HCT116 (cell line): ENCODE results near the gene OTULIN. TPM values are rescaled to one million over a fixed set of nuclear protein-coding genes. Genes with fewer than 3 reads are reported as not detected.

Source experiments
- ATAC-seq: fragments of 200-7000 bp; cut with Tn5 transposase; 2 replicates; pipeline ENCODE4 v1.9.1; 2020; ENCODE audit warnings: mild to moderate bottlenecking, moderate library complexity
- BruUV-seq: library from RNA; stranded (reverse); fragments of 400-500 nt; replicated peaks from 2 replicates; lab custom pipeline; 2021; lab: Mats Ljungman, UMichigan
- CTCF ChIA-PET: fragments of 300-600 bp; sonication (Branson Sonifier 250); formaldehyde crosslinking; loops from one replicate; lab custom pipeline; 2021; ENCODE audit warnings: antibody characterized with exemption; lab: Charles Lee
- POLR2A ChIA-PET: fragments of 300-600, 350-600 bp; sonication (Branson Sonifier 250); formaldehyde crosslinking; loops from one replicate; lab custom pipeline; 2021; ENCODE audit warnings: antibody characterized with exemption; lab: Charles Lee
- RAD21 ChIA-PET, 2 experiments: fragments of 300-600 bp; sonication (Branson Sonifier 250); formaldehyde crosslinking; loops; one replicate each; lab custom pipeline; 2023; ENCODE audit warnings: low total read pairs in 2 of 2; ENCODE audit not compliant: uncharacterized antibody in 2 of 2, unreplicated experiment in 2 of 2, low non-redundant PET in 1 of 2; lab: Charles Lee
- DNase-seq: peaks from one replicate; pipeline ENCODE4 v3.0.0-alpha.2; 2010; ENCODE audit warnings: low read depth, low spot score
- H2AFZ ChIP-seq: fragments of 200-600 bp; shearing (Covaris generic), sonication (generic); 2 replicates; pipeline ENCODE4 v1.6.1; 2017; ENCODE audit warnings: low read depth, mixed run types, mixed read lengths, antibody characterized with exemption, low read length; ENCODE audit not compliant: poor library complexity, severe bottlenecking
- H3K27ac ChIP-seq: 2 replicates; pipeline ENCODE4 v1.5.1; 2012; ENCODE audit warnings: low read depth, low read length
- H3K27me3 ChIP-seq: fragments of 200-600 bp; sonication (generic); 2 replicates; pipeline ENCODE4 v1.6.1; 2016; ENCODE audit warnings: mixed run types, low read length, mixed read lengths; ENCODE audit not compliant: insufficient read depth
- H3K36me3 ChIP-seq, 2 experiments: fragments of 200-500 bp in 1 of 2; fragments of 200-600 bp in 1 of 2; sonication (Bioruptor generic) in 1 of 2; sonication (generic) in 1 of 2; 2 replicates each; pipeline versions ENCODE4 v1.5.1 to v1.6.1; 2014 to 2016; ENCODE audit warnings: low read length in 2 of 2, inconsistent platforms in 1 of 2, mixed read lengths in 1 of 2, mixed run types in 1 of 2; ENCODE audit not compliant: insufficient read depth in 2 of 2, control insufficient read depth in 1 of 2
- H3K4me1 ChIP-seq, 2 experiments: fragments of 200-600 bp in 1 of 2; sonication (generic) in 1 of 2; 2 replicates each; pipeline versions ENCODE4 v1.5.1 to v1.6.1; 2012 to 2017; ENCODE audit warnings: low read length in 2 of 2, inconsistent platforms in 1 of 2, mild to moderate bottlenecking in 1 of 2, mixed read lengths in 1 of 2, mixed run types in 1 of 2, moderate library complexity in 1 of 2; ENCODE audit not compliant: insufficient read depth in 2 of 2, control insufficient read depth in 1 of 2
- H3K4me2 ChIP-seq: fragments of 200-600 bp; sonication (generic); 2 replicates; pipeline ENCODE4 v1.6.1; 2017; ENCODE audit warnings: mixed run types, low read length, mixed read lengths
- H3K4me3 ChIP-seq, 2 experiments: fragments of 200-600 bp in 1 of 2; sonication (generic) in 1 of 2; replicated peaks in 1 of 2; 2 replicates each; pipeline ENCODE4 v1.5.1; 2011 to 2016; ENCODE audit warnings: low read length in 2 of 2, control low read depth in 1 of 2, low read depth in 1 of 2, mild to moderate bottlenecking in 1 of 2, mixed read lengths in 1 of 2, mixed run types in 1 of 2
- H3K79me2 ChIP-seq: fragments of 200-600 bp; sonication (generic); 2 replicates; pipeline ENCODE4 v1.6.1; 2017; ENCODE audit warnings: mild to moderate bottlenecking, mixed run types, low read length, moderate library complexity, mixed read lengths; ENCODE audit not compliant: insufficient read depth
- H3K9ac ChIP-seq: fragments of 200-600 bp; sonication (generic); 2 replicates; pipeline ENCODE4 v1.6.1; 2016; ENCODE audit warnings: low read length, mixed read lengths
- H3K9me2 ChIP-seq: fragments of 200-600 bp; sonication (generic), shearing (Covaris generic); 2 replicates; pipeline ENCODE4 v1.6.1; 2017; ENCODE audit warnings: mixed run types, mild to moderate bottlenecking, moderate library complexity; ENCODE audit not compliant: insufficient read depth
- H3K9me3 ChIP-seq, 2 experiments: fragments of 200-500 bp in 1 of 2; fragments of 200-600 bp in 1 of 2; sonication (Bioruptor generic) in 1 of 2; sonication (generic) in 1 of 2; 2 replicates each; pipeline ENCODE4 v1.6.1; 2014 to 2017; ENCODE audit warnings: low read length in 2 of 2, mixed read lengths in 2 of 2, inconsistent platforms in 1 of 2, low read depth in 1 of 2, mild to moderate bottlenecking in 1 of 2, mixed run types in 1 of 2, moderate library complexity in 1 of 2; ENCODE audit not compliant: control insufficient read depth in 1 of 2, insufficient read depth in 1 of 2
- H4K20me1 ChIP-seq: fragments of 200-600 bp; sonication (generic), shearing (Covaris generic); 2 replicates; pipeline ENCODE4 v1.6.1; 2017; ENCODE audit warnings: mixed run types, mild to moderate bottlenecking, moderate library complexity; ENCODE audit not compliant: insufficient read depth
- ATF3 ChIP-seq: IDR thresholded peaks from 2 replicates; pipeline ENCODE4 v1.6.1; 2012
- CBX3 ChIP-seq: IDR thresholded peaks from 2 replicates; pipeline ENCODE4 v1.6.1; 2012; ENCODE audit warnings: low read depth
- ELF1 ChIP-seq: IDR thresholded peaks from 2 replicates; pipeline ENCODE4 v1.6.1; 2012; ENCODE audit warnings: low read depth, borderline replicate concordance
- EZH2phosphoT487 ChIP-seq: fragments of 200-600 bp; IDR thresholded peaks from 2 replicates; pipeline ENCODE4 v1.6.1; 2018; ENCODE audit warnings: antibody characterized with exemption, borderline replicate concordance
- FOSL1 ChIP-seq: IDR thresholded peaks from 2 replicates; pipeline ENCODE4 v1.6.1; 2012; ENCODE audit warnings: low read depth
- POLR2AphosphoS5 ChIP-seq: IDR thresholded peaks from 2 replicates; pipeline ENCODE4 v1.6.1; 2011; ENCODE audit warnings: mild to moderate bottlenecking, low read depth, low read length, moderate library complexity
- SIN3A ChIP-seq: IDR thresholded peaks from 2 replicates; pipeline ENCODE4 v1.6.1; 2012; ENCODE audit warnings: low read depth
- SP1 ChIP-seq: IDR thresholded peaks from 2 replicates; pipeline ENCODE4 v1.6.1; 2012; ENCODE audit warnings: low read depth
- SRF ChIP-seq: IDR thresholded peaks from 2 replicates; pipeline ENCODE4 v1.6.1; 2012; ENCODE audit warnings: low read depth
- intact Hi-C: fragments of 100-400 bp; cut with micrococcal nuclease; formaldehyde crosslinking; loops from 2 replicates; pipeline ENCODE4 v1.10.0; 2022
- total RNA-seq: library from RNA; stranded (reverse); gene quantifications from one replicate; pipeline ENCODE4 v1.2.1, GENCODE V29; 2021; ENCODE audit not compliant: unreplicated experiment
- TF ChIP-seq, protein P1 (sequence below), 3 experiments: fragments of 200-600 bp in 1 of 3; sonication (generic) in 1 of 3; IDR thresholded peaks in 2 of 3; conservative IDR thresholded peaks in 1 of 3; 2 replicates each; pipeline ENCODE4 v1.5.1; 2012 to 2017; ENCODE audit warnings: low read depth in 2 of 3, low read length in 2 of 3, antibody characterized with exemption in 1 of 3, borderline replicate concordance in 1 of 3, control low read depth in 1 of 3, mild to moderate bottlenecking in 1 of 3, mixed read lengths in 1 of 3, mixed run types in 1 of 3, moderate library complexity in 1 of 3; ENCODE audit not compliant: insufficient read depth in 1 of 3

OTULIN gene
- total RNA-seq, 1 experiment from 2014 or later, result 25.7 TPM

GRCh38 chr5:14650052-14650451 is 14.5 kb upstream of the OTULIN start:
- TF ChIP-seq SIN3A (no peak), CBX3 (no peak), SRF (no peak), FOSL1 (no peak), POLR2AphosphoS5 (no peak), EZH2phosphoT487 (no peak), ELF1 (no peak)
- H3K4me3 ChIP-seq, result no peak overlapping the region
- peaks cover 7% of the 10 kb centered on the region; the same call in 1 of the 2 replicates for H3K27me3 ChIP-seq
- H3K4me1 ChIP-seq, result no peaks in the 10 kb centered on the region
- no peaks in the 10 kb centered on the region for H3K9me2 ChIP-seq
- no peaks in the 10 kb centered on the region for H3K79me2 ChIP-seq
- RAD21 ChIA-PET, result no interaction called here
- POLR2A ChIA-PET, result no interaction called here
- intact Hi-C loops, result no loop called here
- no peaks in the 10 kb centered on the region for H4K20me1 ChIP-seq
- CTCF ChIA-PET, result interaction anchor here (3.1 to 3.4 kb wide), 2 partner anchors 285 to 298 kb away, joined by 20 to 60 read pairs; no protein-coding TSS in a partner anchor
- BruUV-seq, result no TSS peak
- H3K9me3 ChIP-seq, result no peaks in the 10 kb centered on the region
- H3K27ac ChIP-seq, result no peak overlapping the region
- DNase-seq (no peak), ATAC-seq (no peak)
- H3K9ac ChIP-seq, result no peak overlapping the region
- no peak overlapping the region for H2AFZ ChIP-seq
- H3K4me2 ChIP-seq, result no peak overlapping the region
- no peaks in the 10 kb centered on the region for H3K36me3 ChIP-seq

GRCh38 chr5:14655146-14655741 is 9.3 kb upstream of the OTULIN start:
- TF ChIP-seq ATF3 (no peak), SP1 (no peak)
- TF ChIP-seq, protein P1, sequence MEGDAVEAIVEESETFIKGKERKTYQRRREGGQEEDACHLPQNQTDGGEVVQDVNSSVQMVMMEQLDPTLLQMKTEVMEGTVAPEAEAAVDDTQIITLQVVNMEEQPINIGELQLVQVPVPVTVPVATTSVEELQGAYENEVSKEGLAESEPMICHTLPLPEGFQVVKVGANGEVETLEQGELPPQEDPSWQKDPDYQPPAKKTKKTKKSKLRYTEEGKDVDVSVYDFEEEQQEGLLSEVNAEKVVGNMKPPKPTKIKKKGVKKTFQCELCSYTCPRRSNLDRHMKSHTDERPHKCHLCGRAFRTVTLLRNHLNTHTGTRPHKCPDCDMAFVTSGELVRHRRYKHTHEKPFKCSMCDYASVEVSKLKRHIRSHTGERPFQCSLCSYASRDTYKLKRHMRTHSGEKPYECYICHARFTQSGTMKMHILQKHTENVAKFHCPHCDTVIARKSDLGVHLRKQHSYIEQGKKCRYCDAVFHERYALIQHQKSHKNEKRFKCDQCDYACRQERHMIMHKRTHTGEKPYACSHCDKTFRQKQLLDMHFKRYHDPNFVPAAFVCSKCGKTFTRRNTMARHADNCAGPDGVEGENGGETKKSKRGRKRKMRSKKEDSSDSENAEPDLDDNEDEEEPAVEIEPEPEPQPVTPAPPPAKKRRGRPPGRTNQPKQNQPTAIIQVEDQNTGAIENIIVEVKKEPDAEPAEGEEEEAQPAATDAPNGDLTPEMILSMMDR (IDR thresholded peaks at IDR 0.05 in 2 of 3, conservative IDR thresholded peaks at IDR 0.05 in 1 of 3; ENCODE audit: borderline replicate concordance in 1 of 3, insufficient read depth in 1 of 3, low read depth in 2 of 3, low read length in 2 of 3), result no peak
- TF ChIP-seq, all 23 proteins: peak for 0
- no TSS peak for BruUV-seq

More at GRCh38 chr5:14655146-14655741, 9.3 kb upstream of the OTULIN start:
- H3K4me3 ChIP-seq, result no peak overlapping the region
- DNase-seq (no peak), ATAC-seq (no peak)
- H3K36me3 ChIP-seq, result no peaks in the 10 kb centered on the region
- H3K27ac ChIP-seq, result no peak overlapping the region
- no peaks in the 10 kb centered on the region for H3K27me3 ChIP-seq
- no peak overlapping the region for H2AFZ ChIP-seq
- intact Hi-C loops, result no loop called here
- no peaks in the 10 kb centered on the region for H3K4me1 ChIP-seq
- no peaks in the 10 kb centered on the region for H3K9me3 ChIP-seq
- CTCF ChIA-PET, result no interaction called here
- RAD21 ChIA-PET, result no interaction called here
- no peaks in the 10 kb centered on the region for H3K79me2 ChIP-seq
- no peaks in the 10 kb centered on the region for H3K9me2 ChIP-seq
- no peak overlapping the region for H3K9ac ChIP-seq
- POLR2A ChIA-PET, result no interaction called here
- H4K20me1 ChIP-seq, result no peaks in the 10 kb centered on the region
- H3K4me2 ChIP-seq, result no peak overlapping the region
